Measurements from ENCODE around the gene SEPTIN3.

Gene SEPTIN3

GRCh38 chr22:41969110-41969646 is at the start of gene SEPTIN3:
SEPTIN3 (plus strand) TSS chr22:41969443; CDS start chr22:41971493, 2,050 bp downstream.
- DNase-seq (ENCODE audit: low spot score): no peak

- DNase-seq (ENCODE audit: low spot score): no peak
Measured at GRCh38 chr22:41920271-41920976, 48.8 kb upstream of the SEPTIN3 start.

GRCh38 chr22:41922328-41922727 is 46.9 kb upstream of the SEPTIN3 start:
- DNase-seq (ENCODE audit: low spot score): no peak

- DNase-seq (ENCODE audit: low spot score): no peak
Measured at GRCh38 chr22:41922940-41923594, 46.2 kb upstream of the SEPTIN3 start.

GRCh38 chr22:41923595-41924276 is 45.5 kb upstream of the SEPTIN3 start:
- no peak for DNase-seq (ENCODE audit: low spot score)

GRCh38 chr22:41925783-41926460 is 43.3 kb upstream of the SEPTIN3 start:
- DNase-seq (ENCODE audit: low spot score): peak; percentile 38

- no peak for DNase-seq (ENCODE audit: low spot score)
Measured at GRCh38 chr22:41927813-41928212, 41.4 kb upstream of the SEPTIN3 start.

GRCh38 chr22:41928593-41929417 is 40.4 kb upstream of the SEPTIN3 start:
- no peak for DNase-seq (ENCODE audit: low spot score)

- no peak for DNase-seq (ENCODE audit: low spot score)
Measured at GRCh38 chr22:41929418-41929810, 39.8 kb upstream of the SEPTIN3 start.

- no peak for DNase-seq (ENCODE audit: low spot score)
Measured at GRCh38 chr22:41931701-41932269, 37.5 kb upstream of the SEPTIN3 start.

GRCh38 chr22:41932353-41932752 is 36.9 kb upstream of the SEPTIN3 start:
- no peak for DNase-seq (ENCODE audit: low spot score)

- DNase-seq (ENCODE audit: low spot score): no peak
Measured at GRCh38 chr22:41933411-41934177, 35.6 kb upstream of the SEPTIN3 start.

GRCh38 chr22:41934284-41935014 is 34.8 kb upstream of the SEPTIN3 start:
- DNase-seq (ENCODE audit: low spot score): no peak

- no peak for DNase-seq (ENCODE audit: low spot score)
Measured at GRCh38 chr22:41935015-41935351, 34.3 kb upstream of the SEPTIN3 start.

GRCh38 chr22:41935509-41935908 is 33.7 kb upstream of the SEPTIN3 start:
- DNase-seq (ENCODE audit: low spot score): no peak

- no peak for DNase-seq (ENCODE audit: low spot score)
Measured at GRCh38 chr22:41936894-41937169, 32.4 kb upstream of the SEPTIN3 start.

GRCh38 chr22:41939981-41940831 is 29.0 kb upstream of the SEPTIN3 start:
- no peak for DNase-seq (ENCODE audit: low spot score)

- peak; percentile 82 for DNase-seq (ENCODE audit: low spot score)
Measured at GRCh38 chr22:41940832-41941765, 28.1 kb upstream of the SEPTIN3 start.
